WERI-Rb-1 (cell line): ENCODE results near the gene FBXO45.
"Not testable (repeated sequence)": the region's sequence is repeated elsewhere in the genome, so short reads cannot be mapped to it uniquely, and the experiment has no call there.

Source experiments
- DNase-seq: peaks from one replicate; pipeline ENCODE4 v3.0.0-alpha.2; 2020
- H3K27ac ChIP-seq: fragments of 250-450 bp; sonication (Bioruptor Pico); 2 replicates; pipeline ENCODE4 v1.5.1; 2020; ENCODE audit warnings: mild to moderate bottlenecking, moderate library complexity
- H3K27me3 ChIP-seq: fragments of 250-450 bp; sonication (Bioruptor Pico); 2 replicates; pipeline ENCODE4 v1.5.1; 2021; ENCODE audit warnings: mild to moderate bottlenecking, low read depth, moderate library complexity; ENCODE audit not compliant: insufficient read depth, severe bottlenecking
- H3K36me3 ChIP-seq: fragments of 250-450 bp; sonication (Bioruptor Pico); 2 replicates; pipeline ENCODE4 v1.5.1; 2020; ENCODE audit warnings: mild to moderate bottlenecking, moderate library complexity
- H3K4me3 ChIP-seq: 2 replicates; pipeline ENCODE4 v1.5.1; 2011; ENCODE audit warnings: low read depth, mild to moderate bottlenecking, control low read depth, low read length
- H3K9me3 ChIP-seq: fragments of 250-450 bp; sonication (Bioruptor Pico); 2 replicates; pipeline ENCODE4 v1.5.1; 2021; ENCODE audit warnings: mild to moderate bottlenecking, moderate library complexity; ENCODE audit not compliant: severe bottlenecking
- CTCF ChIP-seq: IDR thresholded peaks from 2 replicates; pipeline ENCODE4 v1.5.1; 2011; ENCODE audit warnings: low read depth, mild to moderate bottlenecking, control low read depth, inconsistent platforms, low read length

Gene FBXO45

GRCh38 chr3:196541684-196542445 lies 26.6 kb upstream of the FBXO45 start:
- TF ChIP-seq CTCF, result no peak
- H3K4me3 ChIP-seq, result no peak overlapping the region
- no peaks in the 10 kb centered on the region for H3K9me3 ChIP-seq
- H3K27ac ChIP-seq, result no peak overlapping the region
- no peaks in the 10 kb centered on the region for H3K36me3 ChIP-seq
- no peak for DNase-seq
- H3K27me3 ChIP-seq, result no peaks in the 10 kb centered on the region

- DNase-seq, result no peak
- Histone ChIP-seq H3K9me3 (peaks cover 2% of the 10 kb centered on the region), H3K27ac (no peak overlapping the region), H3K27me3 (no peaks in the 10 kb centered on the region), H3K4me3 (no peak overlapping the region), H3K36me3 (no peaks in the 10 kb centered on the region)
- no peak for TF ChIP-seq CTCF
Observed at GRCh38 chr3:196544491-196544992, 23.9 kb upstream of the FBXO45 start.

- Histone ChIP-seq H3K36me3 (no peaks in the 10 kb centered on the region), H3K27me3 (no peaks in the 10 kb centered on the region), H3K9me3 (peaks cover 2% of the 10 kb centered on the region), H3K4me3 (no peak overlapping the region), H3K27ac (no peak overlapping the region)
- TF ChIP-seq CTCF, result no peak
- DNase-seq, result no peak
Observed at GRCh38 chr3:196546537-196546936, 21.9 kb upstream of the FBXO45 start.

- H3K4me3 ChIP-seq, result no peak overlapping the region
- no peak overlapping the region for H3K27ac ChIP-seq
- DNase-seq, result no peak
- H3K36me3 ChIP-seq, result no peaks in the 10 kb centered on the region
- no peaks in the 10 kb centered on the region for H3K27me3 ChIP-seq
- H3K9me3 ChIP-seq, result peaks cover 2% of the 10 kb centered on the region
- no peak for TF ChIP-seq CTCF
Observed at GRCh38 chr3:196547067-196547466, 21.4 kb upstream of the FBXO45 start.

- H3K9me3 ChIP-seq, H3K27ac ChIP-seq, H3K27me3 ChIP-seq, H3K4me3 ChIP-seq, DNase-seq, H3K36me3 ChIP-seq: not testable (repeated sequence)
Observed at GRCh38 chr3:196549312-196549711, 19.1 kb upstream of the FBXO45 start.

GRCh38 chr3:196550172-196550571 lies 18.3 kb upstream of the FBXO45 start:
- H3K9me3 ChIP-seq, H3K27me3 ChIP-seq, H3K4me3 ChIP-seq, H3K27ac ChIP-seq, DNase-seq, H3K36me3 ChIP-seq: not testable (repeated sequence)

GRCh38 chr3:196552253-196552652 lies 16.2 kb upstream of the FBXO45 start:
- Histone ChIP-seq H3K36me3 (no peaks in the 10 kb centered on the region), H3K27ac (no peak overlapping the region), H3K27me3 (no peaks in the 10 kb centered on the region), H3K9me3 (peaks cover 2% of the 10 kb centered on the region), H3K4me3 (no peak overlapping the region)
- TF ChIP-seq CTCF, result no peak
- no peak for DNase-seq
